ENCODE results near the gene PRDM10.

GRCh38 chr11:130003717-130004001 lies 1.0 kb upstream of the PRDM10 start:
- TF ChIP-seq TAF1 (IDR thresholded peaks at IDR 0.05; ENCODE audit: low read depth, low read length) (no peak), POLR2AphosphoS5 (IDR thresholded peaks at IDR 0.05; ENCODE audit: low read depth, low read length) (no peak), POLR2A (IDR thresholded peaks at IDR 0.05; ENCODE audit: low read depth, low read length) (no peak), SPI1 (IDR thresholded peaks at IDR 0.05; ENCODE audit: low read depth, low read length) (no peak), PAX5 (IDR thresholded peaks at IDR 0.05; ENCODE audit: insufficient read depth, low read length, severe bottlenecking) (no peak)
